ENCODE measurements around the gene SMAD7.

The SMAD7 gene

DNA sequence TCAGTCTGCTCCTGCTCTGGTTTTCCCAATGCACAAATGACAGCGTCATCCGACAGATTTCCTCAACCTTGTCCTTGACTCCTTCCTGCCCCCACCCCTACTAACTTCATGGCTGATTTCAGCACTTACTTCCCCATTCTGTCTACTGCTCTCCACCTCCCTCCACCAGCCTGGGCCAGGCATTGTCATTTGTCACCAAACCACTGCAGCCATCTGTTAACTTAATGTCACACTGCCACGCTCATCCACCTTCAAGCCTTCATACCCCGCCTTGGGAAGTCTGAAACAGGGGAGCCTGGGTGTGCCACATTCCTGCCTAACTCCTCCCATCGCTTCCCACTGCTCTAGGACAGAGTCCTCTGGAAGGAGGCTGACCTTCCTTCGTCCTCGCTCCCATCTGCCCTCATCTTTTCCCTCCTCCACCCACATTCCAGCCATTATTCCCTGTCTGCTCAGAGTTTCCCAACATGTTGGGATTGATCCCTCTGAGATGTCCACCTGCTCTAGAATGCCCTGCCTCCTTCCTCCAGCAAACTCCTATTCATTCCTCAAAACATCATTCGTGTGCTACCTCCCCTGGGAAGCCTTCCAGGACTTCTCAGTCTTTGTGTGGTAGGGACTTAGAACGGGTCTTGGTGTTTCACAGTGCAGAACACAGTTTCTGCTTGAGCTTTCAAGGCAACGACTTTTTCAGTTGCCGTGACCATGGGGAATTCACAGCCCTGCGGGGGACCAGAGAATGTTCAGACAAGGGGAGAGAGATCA lies 42.2 kb upstream of the SMAD7 start:
- no peak overlapping the region for H3K4me3 ChIP-seq (replicated peaks; ENCODE audit: low read depth, low read length)
- H3K36me3 ChIP-seq (ENCODE audit: control insufficient read depth, insufficient read depth, low read length): no peaks in the 10 kb centered on the region
- no peak for DNase-seq (ENCODE audit: extremely low read depth, insufficient read length)
- no peaks in the 10 kb centered on the region for H3K27me3 ChIP-seq (replicated peaks; ENCODE audit: control insufficient read depth, insufficient read depth, low read length)
- TF ChIP-seq, protein P1, sequence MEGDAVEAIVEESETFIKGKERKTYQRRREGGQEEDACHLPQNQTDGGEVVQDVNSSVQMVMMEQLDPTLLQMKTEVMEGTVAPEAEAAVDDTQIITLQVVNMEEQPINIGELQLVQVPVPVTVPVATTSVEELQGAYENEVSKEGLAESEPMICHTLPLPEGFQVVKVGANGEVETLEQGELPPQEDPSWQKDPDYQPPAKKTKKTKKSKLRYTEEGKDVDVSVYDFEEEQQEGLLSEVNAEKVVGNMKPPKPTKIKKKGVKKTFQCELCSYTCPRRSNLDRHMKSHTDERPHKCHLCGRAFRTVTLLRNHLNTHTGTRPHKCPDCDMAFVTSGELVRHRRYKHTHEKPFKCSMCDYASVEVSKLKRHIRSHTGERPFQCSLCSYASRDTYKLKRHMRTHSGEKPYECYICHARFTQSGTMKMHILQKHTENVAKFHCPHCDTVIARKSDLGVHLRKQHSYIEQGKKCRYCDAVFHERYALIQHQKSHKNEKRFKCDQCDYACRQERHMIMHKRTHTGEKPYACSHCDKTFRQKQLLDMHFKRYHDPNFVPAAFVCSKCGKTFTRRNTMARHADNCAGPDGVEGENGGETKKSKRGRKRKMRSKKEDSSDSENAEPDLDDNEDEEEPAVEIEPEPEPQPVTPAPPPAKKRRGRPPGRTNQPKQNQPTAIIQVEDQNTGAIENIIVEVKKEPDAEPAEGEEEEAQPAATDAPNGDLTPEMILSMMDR (IDR thresholded peaks at IDR 0.05; ENCODE audit: insufficient read depth, low read length, poor library complexity, severe bottlenecking): no peak

DNA sequence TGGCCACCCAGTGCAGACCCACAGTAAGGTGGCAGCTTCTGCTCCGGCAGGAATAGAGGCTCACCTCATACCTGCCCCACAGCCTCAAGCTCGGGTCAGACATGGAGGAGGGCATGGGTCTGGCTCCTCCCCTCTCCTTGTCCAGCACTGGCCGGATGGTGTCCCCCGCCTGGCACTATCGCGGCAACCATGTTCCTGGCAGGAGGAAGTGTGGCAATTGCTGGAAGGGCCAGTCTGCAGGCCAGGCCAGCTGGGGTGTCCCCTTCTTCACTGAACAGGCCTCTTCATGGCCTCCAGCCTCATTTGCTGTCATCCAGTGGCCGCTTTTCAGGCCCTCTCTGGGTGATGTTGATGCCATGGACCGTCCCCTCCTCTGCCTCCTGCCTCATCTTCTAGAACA lies 41.4 kb upstream of the SMAD7 start:
- no peak for DNase-seq (ENCODE audit: extremely low read depth, insufficient read length)
- TF ChIP-seq, protein P1 (IDR thresholded peaks at IDR 0.05; ENCODE audit: insufficient read depth, low read length, poor library complexity, severe bottlenecking): no peak
- Histone ChIP-seq H3K27me3 (replicated peaks; ENCODE audit: control insufficient read depth, insufficient read depth, low read length) (no peaks in the 10 kb centered on the region), H3K36me3 (ENCODE audit: control insufficient read depth, insufficient read depth, low read length) (no peaks in the 10 kb centered on the region), H3K4me3 (replicated peaks; ENCODE audit: low read depth, low read length) (no peak overlapping the region)

DNA sequence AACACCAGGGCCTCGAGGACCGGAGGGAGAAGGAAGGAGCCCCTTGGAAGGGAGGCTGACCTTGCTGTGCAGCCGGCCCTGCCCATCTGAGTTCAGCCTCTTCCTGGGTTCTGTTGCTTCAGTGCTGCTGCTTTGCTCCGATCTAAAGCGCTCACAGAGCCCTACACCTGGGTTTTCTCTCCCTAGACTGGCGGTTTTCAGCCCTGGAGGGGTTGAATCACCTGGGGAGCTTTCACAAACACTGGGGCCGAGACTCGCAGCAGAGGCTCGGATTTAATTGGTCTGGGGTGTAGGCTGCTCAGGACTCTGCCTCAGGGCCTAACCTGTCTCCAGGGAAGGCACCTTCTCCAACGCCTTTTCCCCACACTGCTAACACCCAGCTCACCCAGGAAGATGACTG lies 40.9 kb upstream of the SMAD7 start:
- Histone ChIP-seq H3K36me3 (ENCODE audit: control insufficient read depth, insufficient read depth, low read length) (no peaks in the 10 kb centered on the region), H3K4me3 (replicated peaks; ENCODE audit: low read depth, low read length) (no peak overlapping the region), H3K27me3 (replicated peaks; ENCODE audit: control insufficient read depth, insufficient read depth, low read length) (no peaks in the 10 kb centered on the region)
- TF ChIP-seq, protein P1 (IDR thresholded peaks at IDR 0.05; ENCODE audit: insufficient read depth, low read length, poor library complexity, severe bottlenecking): no peak
- DNase-seq (ENCODE audit: extremely low read depth, insufficient read length): no peak

DNA sequence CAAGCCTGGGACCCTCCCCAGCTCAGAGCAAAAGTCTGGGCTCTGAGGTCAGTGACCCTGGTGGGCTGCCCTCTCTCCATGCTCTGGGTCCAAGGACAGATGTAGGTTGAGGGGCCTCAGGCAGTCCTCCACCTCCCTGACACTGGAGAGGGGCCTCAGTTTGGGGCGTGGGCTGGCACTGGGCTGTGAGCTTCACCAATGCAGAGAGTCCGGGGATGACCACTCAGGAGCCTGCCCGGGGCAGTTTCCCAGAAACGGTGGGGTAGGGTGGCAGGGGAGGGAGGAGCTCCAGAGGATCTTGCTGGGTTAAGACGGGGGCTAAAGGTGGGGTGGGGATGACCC lies 40.5 kb upstream of the SMAD7 start:
- Histone ChIP-seq H3K4me3 (replicated peaks; ENCODE audit: low read depth, low read length) (no peak overlapping the region), H3K27me3 (replicated peaks; ENCODE audit: control insufficient read depth, insufficient read depth, low read length) (no peaks in the 10 kb centered on the region), H3K36me3 (ENCODE audit: control insufficient read depth, insufficient read depth, low read length) (no peaks in the 10 kb centered on the region)
- TF ChIP-seq, protein P1 (IDR thresholded peaks at IDR 0.05; ENCODE audit: insufficient read depth, low read length, poor library complexity, severe bottlenecking): no peak
- no peak for DNase-seq (ENCODE audit: extremely low read depth, insufficient read length)

DNA sequence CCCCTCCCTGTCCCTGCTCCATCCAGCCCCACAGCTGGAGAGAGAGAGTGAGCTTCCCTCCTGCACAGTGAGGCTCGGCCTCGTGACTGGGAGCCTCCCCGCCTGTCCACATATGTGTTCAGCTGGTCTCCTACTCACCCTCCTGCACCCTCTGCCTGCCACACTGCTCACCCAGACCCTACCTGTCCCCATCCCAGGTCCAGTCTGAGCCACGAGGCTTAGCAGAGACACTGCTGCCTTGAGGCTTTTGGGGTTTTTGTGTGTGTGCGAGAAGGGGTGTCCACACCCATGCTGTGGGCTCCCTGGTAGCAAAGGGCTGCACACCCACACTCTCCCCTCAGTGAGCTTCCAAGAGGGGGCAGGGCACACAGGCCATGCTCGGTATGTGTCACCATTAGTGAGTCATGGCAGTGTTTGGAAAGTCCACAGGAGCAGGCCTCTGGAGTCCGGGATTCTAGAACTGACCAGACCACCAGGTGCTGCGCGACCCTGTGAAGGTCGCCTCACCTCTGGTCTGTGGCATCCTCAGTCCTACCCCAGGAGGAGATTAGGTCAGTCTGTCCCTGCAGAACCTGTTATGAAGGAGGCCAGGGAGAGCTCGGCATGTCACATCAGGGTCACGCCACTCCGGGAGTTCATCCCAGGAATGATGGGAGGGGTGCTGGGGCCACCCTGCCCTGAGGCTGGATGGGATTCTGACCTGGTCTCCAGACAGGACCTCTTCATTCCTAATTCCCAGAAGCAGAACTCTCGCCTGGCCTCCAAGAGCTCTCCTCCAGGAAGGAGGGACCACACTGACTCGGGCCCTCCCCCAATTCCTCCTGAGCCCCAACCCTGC lies 39.9 kb upstream of the SMAD7 start:
- H3K36me3 ChIP-seq (ENCODE audit: control insufficient read depth, insufficient read depth, low read length): no peaks in the 10 kb centered on the region
- DNase-seq (ENCODE audit: extremely low read depth, insufficient read length): no peak
- no peak overlapping the region for H3K4me3 ChIP-seq (replicated peaks; ENCODE audit: low read depth, low read length)
- H3K27me3 ChIP-seq (replicated peaks; ENCODE audit: control insufficient read depth, insufficient read depth, low read length): no peaks in the 10 kb centered on the region
- TF ChIP-seq, protein P1 (IDR thresholded peaks at IDR 0.05; ENCODE audit: insufficient read depth, low read length, poor library complexity, severe bottlenecking): no peak

Measured in GM06990 (cell line).